OCI-LY3 (cell line): Measurements from ENCODE around the gene L3MBTL4.

Source experiments
- H2AFZ ChIP-seq: fragments of 200-600, 300-600 bp; shearing (Covaris generic); 2 replicates; pipeline ENCODE4 v1.6.0; 2014; ENCODE audit warnings: antibody characterized with exemption, low read depth, low read length
- H3K27ac ChIP-seq: fragments of 200-600, 300-600 bp; sonication (generic); 2 replicates; pipeline ENCODE4 v1.5.1; 2014; ENCODE audit warnings: mild to moderate bottlenecking, low read length, moderate library complexity, mixed read lengths
- H3K27me3 ChIP-seq: fragments of 200-600, 300-600 bp; sonication (generic); 2 replicates; pipeline ENCODE4 v1.6.1; 2014; ENCODE audit warnings: low read depth, low read length, mixed read lengths
- H3K36me3 ChIP-seq: fragments of 200-600, 300-600 bp; sonication (generic); replicated peaks from 2 replicates; pipeline ENCODE3; 2014; ENCODE audit warnings: low read depth, low read length, mixed read lengths
- H3K4me1 ChIP-seq: fragments of 300-600, 200-600 bp; sonication (generic); 2 replicates; pipeline ENCODE4 v1.6.1; 2014; ENCODE audit warnings: low read length, mixed read lengths
- H3K4me2 ChIP-seq: fragments of 200-600, 300-600 bp; sonication (generic); 2 replicates; pipeline ENCODE4 v1.6.1; 2014; ENCODE audit warnings: low read length, mixed read lengths
- H3K4me3 ChIP-seq: fragments of 300-600, 200-600 bp; sonication (generic); 2 replicates; pipeline ENCODE4 v1.5.1; 2014; ENCODE audit warnings: antibody characterized with exemption, mild to moderate bottlenecking, low read length, moderate library complexity
- H3K79me2 ChIP-seq: fragments of 300-600, 200-600 bp; shearing (Covaris generic); 2 replicates; pipeline ENCODE4 v1.6.1; 2014; ENCODE audit warnings: mild to moderate bottlenecking, low read length, mixed read lengths
- H3K9ac ChIP-seq: fragments of 300-600, 200-600 bp; shearing (Covaris generic); 2 replicates; pipeline ENCODE4 v1.6.0; 2014; ENCODE audit warnings: mild to moderate bottlenecking, low read length, moderate library complexity
- H3K9me3 ChIP-seq: fragments of 200-600, 300-600 bp; shearing (Covaris generic); 2 replicates; pipeline ENCODE4 v1.6.1; 2014; ENCODE audit warnings: low read length, mixed read lengths; ENCODE audit not compliant: insufficient read depth
- H4K20me1 ChIP-seq: fragments of 200-600, 300-600 bp; sonication (generic); 2 replicates; pipeline ENCODE4 v1.6.1; 2016; ENCODE audit warnings: low read length, mixed read lengths; ENCODE audit not compliant: insufficient read depth
- CTCF ChIP-seq: fragments of 200-600, 300-600 bp; sonication (generic); IDR thresholded peaks from 2 replicates; pipeline ENCODE4 v1.5.1; 2014; ENCODE audit warnings: antibody characterized with exemption, low read length, low read depth
- EZH2phosphoT487 ChIP-seq: fragments of 200-600 bp; shearing (Covaris generic); IDR thresholded peaks from 2 replicates; pipeline ENCODE4 v1.6.1; 2018; ENCODE audit warnings: antibody characterized with exemption, mixed run types, low read depth

The L3MBTL4 gene

GRCh38 chr18:6414723-6415417 is at the start of gene L3MBTL4:
TSS of gene L3MBTL4 (minus strand) at chr18:6414911. CDS start at chr18:6311625, 103,286 bp downstream.
- H3K9me3 ChIP-seq = no peaks in the 10 kb centered on the region
- no peaks in the 10 kb centered on the region for H3K27me3 ChIP-seq
- H3K4me3 ChIP-seq = no peak within 1 kb of the TSS
- no peak within 1 kb of the TSS for H3K27ac ChIP-seq
- no peak within 1 kb of the TSS for H3K9ac ChIP-seq
- no peak within 1 kb of the TSS for H3K4me2 ChIP-seq
- no peaks in the 10 kb centered on the region for H3K4me1 ChIP-seq
- H3K79me2 ChIP-seq = no peaks in the 10 kb centered on the region
- H2AFZ ChIP-seq = no peak within 1 kb of the TSS
- TF ChIP-seq EZH2phosphoT487 (no peak), CTCF (no peak)
- H3K36me3 ChIP-seq = no peaks in the 10 kb centered on the region
- no peaks in the 10 kb centered on the region for H4K20me1 ChIP-seq

- TF ChIP-seq CTCF (no peak), EZH2phosphoT487 (no peak)
- Histone ChIP-seq H3K36me3 (no peaks in the 10 kb centered on the region), H3K27me3 (no peaks in the 10 kb centered on the region), H2AFZ (no peak overlapping the region), H3K79me2 (no peaks in the 10 kb centered on the region), H3K9ac (no peak overlapping the region), H3K4me3 (no peak overlapping the region), H3K9me3 (no peaks in the 10 kb centered on the region), H4K20me1 (no peaks in the 10 kb centered on the region), H3K4me2 (no peak overlapping the region), H3K27ac (no peak overlapping the region), H3K4me1 (no peaks in the 10 kb centered on the region)
Measured at GRCh38 chr18:6452194-6452593, 37.5 kb upstream of the L3MBTL4 start.

GRCh38 chr18:6449213-6449612 is 34.5 kb upstream of the L3MBTL4 start:
- Histone ChIP-seq H4K20me1 (no peaks in the 10 kb centered on the region), H3K4me1 (no peaks in the 10 kb centered on the region), H3K79me2 (no peaks in the 10 kb centered on the region), H3K9ac (no peak overlapping the region), H3K4me3 (no peak overlapping the region), H2AFZ (no peak overlapping the region), H3K4me2 (no peak overlapping the region), H3K9me3 (no peaks in the 10 kb centered on the region), H3K36me3 (no peaks in the 10 kb centered on the region), H3K27ac (no peak overlapping the region), H3K27me3 (no peaks in the 10 kb centered on the region)
- TF ChIP-seq EZH2phosphoT487 = no peak

- no peaks in the 10 kb centered on the region for H3K4me1 ChIP-seq
- H3K27me3 ChIP-seq = no peaks in the 10 kb centered on the region
- no peaks in the 10 kb centered on the region for H3K79me2 ChIP-seq
- H2AFZ ChIP-seq = no peak overlapping the region
- H3K9ac ChIP-seq = no peak overlapping the region
- H3K4me3 ChIP-seq = no peak overlapping the region
- H3K4me2 ChIP-seq = no peak overlapping the region
- TF ChIP-seq EZH2phosphoT487 = no peak
- no peak for TF ChIP-seq CTCF
- no peak overlapping the region for H3K27ac ChIP-seq
- no peaks in the 10 kb centered on the region for H3K9me3 ChIP-seq
- H3K36me3 ChIP-seq = no peaks in the 10 kb centered on the region
- H4K20me1 ChIP-seq = no peaks in the 10 kb centered on the region
Measured at GRCh38 chr18:6444466-6445228, 29.9 kb upstream of the L3MBTL4 start.
